Vagina (tissue), 2 donors: ENCODE data around the gene KLHL33. TPM values are rescaled to one million over a fixed set of nuclear protein-coding genes. Genes with fewer than 3 reads are reported as not detected.

Source experiments
- DNase-seq, 2 donors: peaks; one replicate each; pipeline ENCODE4 v3.0.0-alpha.2; 2017; ENCODE audit errors: extremely low spot score in 2 of 2
- H3K27ac ChIP-seq: fragments of 200-600 bp; sonication (generic); one replicate; pipeline ENCODE4 v1.5.1; 2019
- H3K27me3 ChIP-seq: fragments of 200-600 bp; sonication (generic); one replicate; pipeline ENCODE4 v1.5.1; 2019
- H3K36me3 ChIP-seq, 2 donors: fragments of 200-600 bp; sonication (generic); one replicate each; pipeline ENCODE4 v1.5.1; 2017 to 2019
- H3K4me1 ChIP-seq: fragments of 200-600 bp; sonication (generic); one replicate; pipeline ENCODE4 v1.5.1; 2019
- H3K4me3 ChIP-seq, 2 donors: fragments of 200-600 bp; sonication (generic); 1 replicate in 1 of 2; 2 replicates in 1 of 2; pipeline ENCODE4 v1.5.1; 2016 to 2019
- H3K9me3 ChIP-seq: fragments of 200-600 bp; sonication (generic); one replicate; pipeline ENCODE4 v1.5.1; 2019
- CTCF ChIP-seq, 3 experiments: fragments of 450-650 bp in 2 of 3; fragments of 200-600 bp in 1 of 3; sonication (generic) in 1 of 3; IDR thresholded peaks; one replicate each; pipeline ENCODE4 v1.5.1; 2017 to 2019; ENCODE audit warnings: antibody characterized with exemption in 3 of 3, mild to moderate bottlenecking in 2 of 3, moderate library complexity in 2 of 3
- POLR2A ChIP-seq, 2 donors: fragments of 450-650 bp; IDR thresholded peaks; one replicate each; pipeline ENCODE4 v1.6.1; 2017; ENCODE audit warnings: antibody characterized with exemption in 2 of 2, mild to moderate bottlenecking in 2 of 2, moderate library complexity in 2 of 2
- POLR2AphosphoS5 ChIP-seq, 2 donors: sonication (generic); formaldehyde crosslinking; IDR thresholded peaks; one replicate each; pipeline ENCODE4 v1.9.0; 2017; ENCODE audit warnings: antibody characterized with exemption in 2 of 2, mild to moderate bottlenecking in 2 of 2, low read depth in 1 of 2; ENCODE audit not compliant: insufficient read depth in 1 of 2
- intact Hi-C: fragments of 100-400 bp; cut with DNase I; formaldehyde crosslinking; loops from one replicate; pipeline ENCODE4 v1.15.1; 2023
- total RNA-seq: library from RNA; depleted of rRNA; stranded (reverse); fragments of >200 nt; gene quantifications from one replicate; pipeline ENCODE4 v1.2.3, GENCODE V29; 2016

KLHL33 gene
- total RNA-seq, 1 donor from 2014 or later: 1.2 TPM

GRCh38 chr14:20383032-20383431 is 52.9 kb downstream of the KLHL33 start:
- Histone ChIP-seq H3K27ac (no peak overlapping the region), H3K4me3 (no peak overlapping the region), H3K36me3 (peaks cover 2 to 95% of the 10 kb centered on the region in 2 donors), H3K9me3 (no peaks in the 10 kb centered on the region), H3K27me3 (no peaks in the 10 kb centered on the region), H3K4me1 (no peaks in the 10 kb centered on the region)
- no peak for DNase-seq
- TF ChIP-seq POLR2A (IDR thresholded peaks at IDR 0.05) (no peak), POLR2AphosphoS5 (IDR thresholded peaks at IDR 0.05; ENCODE audit: insufficient read depth in 1 of 2, low read depth in 1 of 2) (no peak), CTCF (IDR thresholded peaks at IDR 0.05) (no peak)
- intact Hi-C loops: no loop called here

- DNase-seq: no peak
- H3K9me3 ChIP-seq: no peaks in the 10 kb centered on the region
- no peaks in the 10 kb centered on the region for H3K27me3 ChIP-seq
- H3K4me1 ChIP-seq: no peaks in the 10 kb centered on the region
- peaks cover 2 to 95% of the 10 kb centered on the region in 2 donors for H3K36me3 ChIP-seq
- no peak overlapping the region for H3K4me3 ChIP-seq
- intact Hi-C loops: no loop called here
- H3K27ac ChIP-seq: no peak overlapping the region
- TF ChIP-seq POLR2A (IDR thresholded peaks at IDR 0.05): no peak
- no peak for TF ChIP-seq POLR2AphosphoS5 (IDR thresholded peaks at IDR 0.05; ENCODE audit: insufficient read depth in 1 of 2, low read depth in 1 of 2)
- no peak for TF ChIP-seq CTCF (IDR thresholded peaks at IDR 0.05)
Measured at GRCh38 chr14:20382526-20382925, 53.4 kb downstream of the KLHL33 start.

GRCh38 chr14:20381341-20381740 is 54.6 kb downstream of the KLHL33 start:
- intact Hi-C loops: no loop called here
- TF ChIP-seq CTCF (IDR thresholded peaks at IDR 0.05) (no peak), POLR2A (IDR thresholded peaks at IDR 0.05) (no peak), POLR2AphosphoS5 (IDR thresholded peaks at IDR 0.05; ENCODE audit: insufficient read depth in 1 of 2, low read depth in 1 of 2) (no peak)
- H3K4me1 ChIP-seq: no peaks in the 10 kb centered on the region
- no peaks in the 10 kb centered on the region for H3K9me3 ChIP-seq
- no peak overlapping the region for H3K4me3 ChIP-seq
- H3K36me3 ChIP-seq: peaks cover 2 to 98% of the 10 kb centered on the region in 2 donors
- no peak overlapping the region for H3K27ac ChIP-seq
- H3K27me3 ChIP-seq: no peaks in the 10 kb centered on the region
- DNase-seq: no peak

GRCh38 chr14:20380681-20381080 is 55.3 kb downstream of the KLHL33 start:
- TF ChIP-seq CTCF (IDR thresholded peaks at IDR 0.05) (no peak), POLR2AphosphoS5 (IDR thresholded peaks at IDR 0.05; ENCODE audit: insufficient read depth in 1 of 2, low read depth in 1 of 2) (no peak), POLR2A (IDR thresholded peaks at IDR 0.05) (no peak)

GRCh38 chr14:20379743-20380142 is 56.2 kb downstream of the KLHL33 start:
- no peaks in the 10 kb centered on the region for H3K4me1 ChIP-seq
- TF ChIP-seq POLR2AphosphoS5 (IDR thresholded peaks at IDR 0.05; ENCODE audit: insufficient read depth in 1 of 2, low read depth in 1 of 2) (no peak), POLR2A (IDR thresholded peaks at IDR 0.05) (no peak), CTCF (IDR thresholded peaks at IDR 0.05) (no peak)
- no peak overlapping the region for H3K27ac ChIP-seq
- no peaks in the 10 kb centered on the region for H3K9me3 ChIP-seq
- intact Hi-C loops: no loop called here
- no peak for DNase-seq
- peaks cover 2 to 98% of the 10 kb centered on the region in 2 donors for H3K36me3 ChIP-seq
- no peak overlapping the region for H3K4me3 ChIP-seq
- no peaks in the 10 kb centered on the region for H3K27me3 ChIP-seq

More at GRCh38 chr14:20380681-20381080, 55.3 kb downstream of the KLHL33 start:
- intact Hi-C loops: no loop called here
- no peak overlapping the region for H3K4me3 ChIP-seq
- peaks cover 2 to 98% of the 10 kb centered on the region in 2 donors for H3K36me3 ChIP-seq
- no peak overlapping the region for H3K27ac ChIP-seq
- H3K27me3 ChIP-seq: no peaks in the 10 kb centered on the region
- no peaks in the 10 kb centered on the region for H3K9me3 ChIP-seq
- DNase-seq: no peak
- no peaks in the 10 kb centered on the region for H3K4me1 ChIP-seq
